Endothelial cell of umbilical vein (primary cell): ENCODE measurements around the gene RAB35. TPM values are rescaled to one million over a fixed set of nuclear protein-coding genes. Genes with fewer than 3 reads are reported as not detected.

Source experiments
- BruUV-seq: library from RNA; stranded (reverse); fragments of 400-500 nt; replicated peaks from 2 replicates; lab custom pipeline; 2021; lab: Mats Ljungman, UMichigan
- CTCF ChIA-PET: fragments of 300-600, 350-600 bp; sonication (Branson Sonifier 250); formaldehyde crosslinking; loops from one replicate; lab custom pipeline; 2021; ENCODE audit warnings: antibody characterized with exemption, inconsistent platforms; lab: Charles Lee
- POLR2A ChIA-PET: fragments of 300-600, 350-600 bp; sonication (Branson Sonifier 250); formaldehyde crosslinking; loops from one replicate; lab custom pipeline; 2021; ENCODE audit warnings: antibody characterized with exemption, inconsistent platforms; lab: Charles Lee
- DNase-seq: peaks from one replicate; pipeline ENCODE4 v3.0.0-alpha.2; 2011; ENCODE audit warnings: low read depth, low spot score
- FAIRE-seq: peaks from 2 replicates; lab custom pipeline; 2011; peaks lifted over from hg19 to GRCh38; lab: Jason Lieb, UNC
- H2AFZ ChIP-seq: 2 replicates; pipeline ENCODE4 v1.6.0; 2012; ENCODE audit warnings: low read depth, low read length, control low read depth, inconsistent platforms
- H3K27ac ChIP-seq: 2 replicates; pipeline ENCODE4 v1.5.1; 2011; ENCODE audit warnings: low read depth, mild to moderate bottlenecking, control low read depth, low read length, moderate library complexity; ENCODE audit not compliant: insufficient read depth
- H3K27me3 ChIP-seq, 2 experiments: 2 replicates each; pipeline versions ENCODE4 v1.6.0 to v1.6.1; 2011; ENCODE audit warnings: low read length in 2 of 2, mixed read lengths in 1 of 2; ENCODE audit not compliant: control insufficient read depth in 2 of 2, insufficient read depth in 2 of 2
- H3K36me3 ChIP-seq, 2 experiments: 2 replicates in 1 of 2; 3 replicates in 1 of 2; pipeline ENCODE4 v1.5.1; 2011; ENCODE audit warnings: low read length in 2 of 2, mild to moderate bottlenecking in 1 of 2, moderate library complexity in 1 of 2; ENCODE audit not compliant: control insufficient read depth in 2 of 2, insufficient read depth in 2 of 2; ENCODE audit errors: extremely low read depth in 1 of 2
- H3K4me1 ChIP-seq: 3 replicates; pipeline ENCODE4 v1.5.1; 2011; ENCODE audit warnings: mild to moderate bottlenecking, low read length; ENCODE audit not compliant: control insufficient read depth, insufficient read depth; ENCODE audit errors: extremely low read depth
- H3K4me2 ChIP-seq: 2 replicates; pipeline ENCODE4 v1.6.1; 2011; ENCODE audit warnings: low read length, control low read depth, mixed read lengths; ENCODE audit not compliant: insufficient read depth
- H3K4me3 ChIP-seq, 3 experiments: fragments of 200-600 bp in 1 of 3; sonication (generic), shearing (Covaris generic) in 1 of 3; replicated peaks in 1 of 3; 2 replicates each; pipeline ENCODE4 v1.5.1; 2011 to 2016; ENCODE audit warnings: control low read depth in 3 of 3, low read length in 3 of 3, mild to moderate bottlenecking in 2 of 3, inconsistent platforms in 1 of 3, low read depth in 1 of 3, moderate library complexity in 1 of 3; ENCODE audit not compliant: insufficient read depth in 1 of 3
- H3K79me2 ChIP-seq: 2 replicates; pipeline ENCODE4 v1.6.0; 2012; ENCODE audit warnings: low read length, inconsistent platforms; ENCODE audit not compliant: control insufficient read depth, insufficient read depth
- H3K9ac ChIP-seq: replicated peaks from 2 replicates; pipeline ENCODE3; 2011; ENCODE audit warnings: low read length, control low read depth; ENCODE audit not compliant: insufficient read depth; ENCODE audit errors: extremely low read depth
- H3K9me1 ChIP-seq: replicated peaks from 3 replicates; pipeline ENCODE4 v1.6.0; 2011; ENCODE audit warnings: mild to moderate bottlenecking, low read length; ENCODE audit not compliant: control insufficient read depth, insufficient read depth; ENCODE audit errors: extremely low read depth
- H3K9me3 ChIP-seq: replicated peaks from 2 replicates; pipeline ENCODE4 v1.5.1; 2012; ENCODE audit warnings: low read length, inconsistent platforms; ENCODE audit not compliant: control insufficient read depth, insufficient read depth
- H4K20me1 ChIP-seq: replicated peaks from 2 replicates; pipeline ENCODE3; 2011; ENCODE audit warnings: mild to moderate bottlenecking, low read length; ENCODE audit not compliant: control insufficient read depth, insufficient read depth; ENCODE audit errors: extremely low read depth
- FOS ChIP-seq: IDR thresholded peaks from 2 replicates; pipeline ENCODE4 v1.6.1; 2011; ENCODE audit warnings: mild to moderate bottlenecking, low read length, moderate library complexity, borderline replicate concordance; ENCODE audit not compliant: insufficient read depth
- GATA2 ChIP-seq: IDR thresholded peaks from 2 replicates; pipeline ENCODE4 v1.7.0; 2011; ENCODE audit warnings: low read depth, mild to moderate bottlenecking, moderate library complexity, mixed read lengths, low read length; ENCODE audit not compliant: insufficient read length, insufficient read depth
- JUN ChIP-seq: IDR thresholded peaks from 2 replicates; pipeline ENCODE4 v1.6.1; 2011; ENCODE audit warnings: borderline replicate concordance, low read depth; ENCODE audit not compliant: insufficient read length, insufficient read depth
- MYC ChIP-seq: IDR thresholded peaks from one replicate; pipeline ENCODE4 v1.6.1; 2011; ENCODE audit warnings: mild to moderate bottlenecking, low read depth, low read length
- POLR2A ChIP-seq: IDR thresholded peaks from 2 replicates; pipeline ENCODE4 v1.6.1; 2012; ENCODE audit warnings: low read depth, mild to moderate bottlenecking, control low read depth, low read length
- POLR2AphosphoS5 ChIP-seq: IDR thresholded peaks from 2 replicates; pipeline ENCODE4 v1.6.1; 2012; ENCODE audit warnings: low read depth, mild to moderate bottlenecking, control low read depth, low read length, moderate library complexity; ENCODE audit not compliant: insufficient read depth
- dilution Hi-C: fragments of 300-500 bp; cut with MboI; formaldehyde crosslinking; loops from one replicate; pipeline ENCODE4 v1.15.0; 2019; ENCODE audit warnings: low sequenced_read_pairs; ENCODE audit not compliant: extremely low pct_ligation_motif_present
- intact Hi-C: fragments of 100-400 bp; cut with micrococcal nuclease; formaldehyde crosslinking; loops from one replicate; pipeline ENCODE4 v1.10.0; 2022
- polyA plus RNA-seq, 4 experiments: library from polyadenylated mRNA; depleted of rRNA in 3 of 4; stranded (reverse) in 3 of 4; unstranded in 1 of 4; fragments of >200 nt; gene quantifications; 2 replicates each; pipeline versions ENCODE4 v1.2.1 to v1.2.3, GENCODE V29; 2011 to 2012; ENCODE audit warnings: missing spikeins in 1 of 4
- total RNA-seq: library from RNA; stranded (reverse); gene quantifications from 2 replicates; pipeline ENCODE4 v1.2.3, GENCODE V29; 2021
- TF ChIP-seq, protein P1 (sequence below), 2 donors: IDR thresholded peaks; 1 replicate in 1 of 2; 2 replicates in 1 of 2; pipeline ENCODE4 v1.5.1; 2011; ENCODE audit warnings: low read length in 2 of 2, mild to moderate bottlenecking in 2 of 2, moderate library complexity in 2 of 2, control low read depth in 1 of 2, inconsistent platforms in 1 of 2, low read depth in 1 of 2; ENCODE audit not compliant: insufficient read depth in 1 of 2; ENCODE audit errors: extremely low read depth in 1 of 2
- TF ChIP-seq, protein P2 (sequence below): IDR thresholded peaks from 2 replicates; pipeline ENCODE4 v1.6.1; 2011; ENCODE audit not compliant: insufficient read depth, insufficient read length

Gene RAB35
- total and polyA plus RNA-seq, 2 donors (not counting 3 experiments of a cell fraction or from before 2014, with no cell fraction given) = 70.5 to 80.3 TPM

DNA sequence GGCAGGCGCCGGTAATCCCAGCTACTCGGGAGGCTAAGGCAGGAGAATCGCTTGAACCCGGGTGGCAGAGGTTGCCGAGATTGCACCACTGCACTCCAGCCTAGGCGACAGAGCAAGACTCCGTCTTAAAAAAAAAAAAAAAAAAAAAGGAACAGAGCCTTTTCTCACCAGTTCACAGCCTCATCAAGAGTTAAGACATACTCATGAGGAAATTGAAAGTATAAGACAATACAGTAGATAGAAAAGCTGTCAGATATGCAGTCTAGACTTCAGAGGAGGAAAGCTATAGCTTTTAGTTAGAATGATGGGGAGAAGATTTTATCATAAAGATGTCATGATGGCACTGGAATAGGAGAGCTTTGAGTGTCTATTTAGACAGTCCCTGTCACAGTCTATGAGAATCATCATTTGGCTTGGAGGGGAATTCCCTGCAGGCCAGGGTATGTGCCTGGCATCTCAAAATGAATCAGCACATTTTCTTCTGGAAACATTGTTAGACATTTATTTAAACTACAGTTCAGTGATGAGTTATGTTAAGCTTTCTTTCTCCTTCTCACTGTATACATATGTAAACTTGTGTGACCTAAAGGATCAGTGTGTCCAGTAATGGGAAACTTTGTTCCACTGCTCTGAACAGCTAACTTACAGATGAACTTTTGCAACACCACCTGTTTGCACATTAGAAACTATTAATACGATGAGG lies 2.9 kb upstream of the RAB35 start:
- dilution Hi-C loops (no loop called here), intact Hi-C loops (no loop called here)
- H2AFZ ChIP-seq = no peak overlapping the region
- CTCF ChIA-PET = interaction anchor here (1.1 to 3.8 kb wide), 2 partner anchors 8 to 138 kb away, joined by 3 to 20 read pairs; no protein-coding TSS in a partner anchor
- no peaks in the 10 kb centered on the region for H3K27me3 ChIP-seq
- BruUV-seq = no TSS peak
- H3K4me2 ChIP-seq = no peak overlapping the region
- TF ChIP-seq, protein P1, sequence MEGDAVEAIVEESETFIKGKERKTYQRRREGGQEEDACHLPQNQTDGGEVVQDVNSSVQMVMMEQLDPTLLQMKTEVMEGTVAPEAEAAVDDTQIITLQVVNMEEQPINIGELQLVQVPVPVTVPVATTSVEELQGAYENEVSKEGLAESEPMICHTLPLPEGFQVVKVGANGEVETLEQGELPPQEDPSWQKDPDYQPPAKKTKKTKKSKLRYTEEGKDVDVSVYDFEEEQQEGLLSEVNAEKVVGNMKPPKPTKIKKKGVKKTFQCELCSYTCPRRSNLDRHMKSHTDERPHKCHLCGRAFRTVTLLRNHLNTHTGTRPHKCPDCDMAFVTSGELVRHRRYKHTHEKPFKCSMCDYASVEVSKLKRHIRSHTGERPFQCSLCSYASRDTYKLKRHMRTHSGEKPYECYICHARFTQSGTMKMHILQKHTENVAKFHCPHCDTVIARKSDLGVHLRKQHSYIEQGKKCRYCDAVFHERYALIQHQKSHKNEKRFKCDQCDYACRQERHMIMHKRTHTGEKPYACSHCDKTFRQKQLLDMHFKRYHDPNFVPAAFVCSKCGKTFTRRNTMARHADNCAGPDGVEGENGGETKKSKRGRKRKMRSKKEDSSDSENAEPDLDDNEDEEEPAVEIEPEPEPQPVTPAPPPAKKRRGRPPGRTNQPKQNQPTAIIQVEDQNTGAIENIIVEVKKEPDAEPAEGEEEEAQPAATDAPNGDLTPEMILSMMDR (IDR thresholded peaks at IDR 0.05; ENCODE audit: extremely low read depth in 1 of 2, insufficient read depth in 1 of 2, low read depth in 1 of 2, low read length in 2 of 2) = no peak
- TF ChIP-seq POLR2AphosphoS5 (no peak), GATA2 (no peak), POLR2A (no peak), FOS (no peak), MYC (no peak), JUN (no peak)
- TF ChIP-seq, protein P2, sequence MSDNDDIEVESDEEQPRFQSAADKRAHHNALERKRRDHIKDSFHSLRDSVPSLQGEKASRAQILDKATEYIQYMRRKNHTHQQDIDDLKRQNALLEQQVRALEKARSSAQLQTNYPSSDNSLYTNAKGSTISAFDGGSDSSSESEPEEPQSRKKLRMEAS = no peak
- H3K9me3 ChIP-seq = no peaks in the 10 kb centered on the region
- H3K79me2 ChIP-seq = peaks cover 22% of the 10 kb centered on the region
- H3K4me3 ChIP-seq = no peak overlapping the region
- DNase-seq (no peak), FAIRE-seq (peak; percentile 31)
- POLR2A ChIA-PET = interaction anchor here (0.7 to 4.4 kb wide), 3 partner anchors 36 to 172 kb away, joined by 4 to 25 read pairs (median 20); partner anchors contain the start of genes RNU4-2 and RPLP0
- no peaks in the 10 kb centered on the region for H3K36me3 ChIP-seq
- no peaks in the 10 kb centered on the region for H4K20me1 ChIP-seq
- H3K9me1 ChIP-seq = no peaks in the 10 kb centered on the region
- peaks cover 29% of the 10 kb centered on the region for H3K4me1 ChIP-seq
- no peak overlapping the region for H3K9ac ChIP-seq
- no peak overlapping the region for H3K27ac ChIP-seq
